ENCODE results near the gene RGMA.

- TF ChIP-seq CTCF (IDR thresholded peaks at IDR 0.05), result no peak
- no peak for TF ChIP-seq POLR2A (IDR thresholded peaks at IDR 0.05)
These were observed 47.6 kb upstream of the RGMA start for GRCh38 chr15:93136606-93137005.
